Retinal pigment epithelial cell (primary cell): ENCODE results near the gene ADAMTS14.

Source experiments
- DNase-seq: peaks from one replicate; pipeline ENCODE4 v3.0.0-alpha.2; 2010; ENCODE audit warnings: low read depth
- H3K4me3 ChIP-seq: 2 replicates; pipeline ENCODE4 v1.5.1; 2011; ENCODE audit warnings: mild to moderate bottlenecking, low read length, control low read depth, moderate library complexity
- TF ChIP-seq, protein P1 (sequence below): conservative IDR thresholded peaks from 2 replicates; pipeline ENCODE4 v1.5.1; 2011; ENCODE audit warnings: low read depth, low read length, control low read depth, inconsistent platforms

ADAMTS14 gene

DNA sequence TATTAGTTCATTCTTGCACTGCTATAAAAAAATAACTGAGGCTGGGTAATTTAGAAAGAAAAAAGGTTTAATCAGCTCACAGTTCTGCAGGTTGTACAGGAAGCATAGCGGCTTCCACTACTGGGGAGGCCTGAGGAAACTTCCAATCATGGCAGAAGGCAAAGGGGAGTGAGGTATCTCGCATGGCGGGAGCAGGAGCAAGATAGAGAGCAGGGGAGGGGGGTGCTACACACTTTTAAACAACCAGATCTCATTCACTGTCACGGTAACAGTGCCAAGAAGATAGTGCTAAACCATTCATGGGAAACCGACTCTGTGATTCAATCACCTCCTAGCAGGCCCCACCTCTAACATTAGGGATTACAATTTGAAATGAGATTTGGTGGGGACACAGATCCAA lies 11.6 kb downstream of the ADAMTS14 start:
- no peak overlapping the region for H3K4me3 ChIP-seq
- no peak for DNase-seq
- TF ChIP-seq, protein P1, sequence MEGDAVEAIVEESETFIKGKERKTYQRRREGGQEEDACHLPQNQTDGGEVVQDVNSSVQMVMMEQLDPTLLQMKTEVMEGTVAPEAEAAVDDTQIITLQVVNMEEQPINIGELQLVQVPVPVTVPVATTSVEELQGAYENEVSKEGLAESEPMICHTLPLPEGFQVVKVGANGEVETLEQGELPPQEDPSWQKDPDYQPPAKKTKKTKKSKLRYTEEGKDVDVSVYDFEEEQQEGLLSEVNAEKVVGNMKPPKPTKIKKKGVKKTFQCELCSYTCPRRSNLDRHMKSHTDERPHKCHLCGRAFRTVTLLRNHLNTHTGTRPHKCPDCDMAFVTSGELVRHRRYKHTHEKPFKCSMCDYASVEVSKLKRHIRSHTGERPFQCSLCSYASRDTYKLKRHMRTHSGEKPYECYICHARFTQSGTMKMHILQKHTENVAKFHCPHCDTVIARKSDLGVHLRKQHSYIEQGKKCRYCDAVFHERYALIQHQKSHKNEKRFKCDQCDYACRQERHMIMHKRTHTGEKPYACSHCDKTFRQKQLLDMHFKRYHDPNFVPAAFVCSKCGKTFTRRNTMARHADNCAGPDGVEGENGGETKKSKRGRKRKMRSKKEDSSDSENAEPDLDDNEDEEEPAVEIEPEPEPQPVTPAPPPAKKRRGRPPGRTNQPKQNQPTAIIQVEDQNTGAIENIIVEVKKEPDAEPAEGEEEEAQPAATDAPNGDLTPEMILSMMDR = no peak

DNA sequence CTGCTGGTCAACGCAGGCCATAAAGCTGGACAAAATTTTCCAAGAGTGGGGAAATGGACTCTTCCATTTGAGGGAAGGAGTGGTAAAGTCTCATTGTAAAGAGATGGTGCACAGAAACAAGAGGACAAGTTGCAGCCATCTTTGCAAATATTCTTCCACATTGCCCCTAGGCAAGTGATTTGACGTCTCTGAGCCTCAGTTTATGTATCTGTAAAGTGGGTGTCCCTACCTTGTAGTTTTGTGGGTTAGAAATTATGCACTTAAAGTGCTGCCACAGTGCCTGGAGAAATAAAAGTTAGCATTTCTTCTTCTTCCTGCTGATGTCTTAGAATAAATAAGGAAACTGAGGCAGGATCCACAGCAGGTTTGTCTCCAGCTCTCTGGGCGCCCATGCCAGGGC lies 12.1 kb downstream of the ADAMTS14 start:
- TF ChIP-seq, protein P1 = no peak
- no peak overlapping the region for H3K4me3 ChIP-seq
- DNase-seq = no peak

DNA sequence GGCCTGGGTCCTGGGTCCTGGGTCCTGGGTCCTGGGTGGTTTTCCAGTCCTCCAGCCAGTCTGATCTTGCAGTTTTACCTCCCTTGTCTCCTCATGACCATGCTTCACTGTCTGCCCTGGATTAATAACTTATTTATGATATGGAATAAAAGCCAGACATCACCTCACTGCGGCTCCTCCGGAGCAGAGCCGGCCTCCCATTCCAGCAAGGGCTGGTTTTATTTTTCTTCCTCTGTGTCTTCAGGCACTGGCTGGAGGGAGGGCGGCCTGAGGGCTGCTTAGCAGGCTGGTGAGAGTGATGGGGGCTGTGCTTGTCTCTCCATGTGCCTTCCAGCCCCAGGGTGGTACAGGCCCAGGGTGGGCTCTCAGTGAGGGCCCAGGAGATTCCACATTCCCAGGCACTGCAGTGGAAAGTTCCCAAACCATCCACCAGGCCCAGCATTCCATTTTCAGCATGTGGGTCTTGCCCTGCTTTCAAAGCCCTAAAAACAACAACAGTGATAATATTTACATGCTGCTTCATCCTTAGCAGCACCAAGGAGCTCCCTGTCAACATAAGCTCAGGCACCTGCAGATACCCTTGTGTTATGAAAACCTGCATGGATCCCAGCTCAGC lies 12.6 kb downstream of the ADAMTS14 start:
- H3K4me3 ChIP-seq = no peak overlapping the region
- TF ChIP-seq, protein P1 = no peak
- no peak for DNase-seq

DNA sequence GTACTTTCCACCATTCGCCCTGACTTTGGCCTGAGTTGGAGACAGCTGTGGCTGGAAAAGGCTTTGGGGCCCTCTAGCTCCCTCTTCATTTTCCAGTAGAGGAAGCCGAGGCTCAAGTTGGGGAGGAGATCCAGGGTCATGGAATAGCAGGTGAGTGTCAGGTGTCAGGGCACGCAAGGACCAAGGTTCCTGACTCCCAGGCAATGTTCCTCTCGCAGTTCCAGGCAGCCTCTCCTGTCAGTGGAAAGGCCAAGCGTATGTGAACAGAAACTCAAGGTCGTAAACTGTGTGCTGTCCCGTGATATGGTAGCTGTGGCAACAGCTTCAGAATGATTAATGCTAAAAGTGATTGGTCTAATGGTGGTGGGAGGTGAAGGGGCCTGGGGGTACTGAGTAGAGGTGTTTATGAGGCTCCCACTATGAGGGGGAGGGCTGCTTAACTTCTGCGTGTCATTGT lies 13.2 kb downstream of the ADAMTS14 start:
- no peak for DNase-seq
- H3K4me3 ChIP-seq = no peak overlapping the region
- TF ChIP-seq, protein P1 = no peak

DNA sequence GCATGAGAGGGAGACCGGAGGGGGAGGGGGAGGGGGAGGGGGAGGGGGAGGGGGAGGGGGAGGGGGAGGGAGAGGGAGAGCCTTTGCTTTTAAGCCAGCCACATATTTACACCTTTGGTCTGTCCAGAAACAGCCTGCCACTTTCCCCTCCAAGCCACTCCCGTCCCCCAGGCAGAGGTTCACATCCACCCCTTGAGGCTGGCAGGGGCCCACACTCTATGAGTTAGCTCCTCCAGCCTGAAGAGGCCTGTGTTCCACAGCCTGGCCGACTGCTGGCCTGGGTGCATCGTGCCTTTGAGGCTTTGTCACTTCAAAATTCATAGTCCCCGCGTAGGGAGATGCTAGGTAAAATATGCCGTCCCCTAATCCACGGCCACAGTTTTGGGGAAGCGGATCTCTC lies 16.5 kb downstream of the ADAMTS14 start:
- no peak overlapping the region for H3K4me3 ChIP-seq
- DNase-seq = no peak
- TF ChIP-seq, protein P1 = no peak

DNA sequence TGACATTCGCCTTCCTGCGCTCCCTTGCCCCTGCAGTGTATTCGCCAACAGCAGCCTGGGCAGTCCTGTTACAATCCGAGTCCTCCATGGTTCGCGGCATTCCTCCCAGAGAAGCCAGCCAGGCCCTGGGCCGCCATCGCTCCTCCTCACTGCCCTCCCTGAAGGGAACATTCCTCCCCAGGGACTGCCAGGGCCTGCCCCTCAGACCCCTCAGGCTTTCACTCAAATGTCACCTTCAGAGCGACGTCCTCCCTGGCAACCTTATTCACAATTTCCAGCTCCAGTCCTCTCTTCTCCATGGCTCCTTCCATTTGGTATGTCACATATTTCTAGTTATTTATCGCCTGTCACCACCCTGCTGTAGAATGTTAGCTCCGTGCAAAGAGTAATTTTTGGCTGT lies 17.4 kb downstream of the ADAMTS14 start:
- DNase-seq = no peak
- no peak overlapping the region for H3K4me3 ChIP-seq
- TF ChIP-seq, protein P1 = no peak

DNA sequence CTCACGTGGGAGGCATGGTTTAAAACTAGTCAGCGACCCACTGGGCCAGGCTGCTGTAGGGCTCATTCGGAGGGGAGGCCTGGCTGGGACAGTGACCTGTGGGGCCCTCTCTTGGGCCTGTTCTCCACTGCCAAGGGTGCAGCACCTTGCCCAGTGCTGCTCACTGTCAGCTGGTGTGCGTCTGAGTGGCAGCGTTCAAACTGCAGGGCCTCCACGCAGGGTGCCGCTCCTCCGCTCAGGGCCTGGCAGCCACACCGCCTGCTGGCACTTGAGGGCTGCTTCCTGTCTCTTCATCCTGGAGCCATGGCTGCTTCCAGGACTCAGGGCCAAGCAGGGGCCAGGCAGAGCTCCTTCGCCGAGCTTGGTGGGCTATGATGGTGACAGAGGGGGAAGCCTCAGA lies 18.3 kb downstream of the ADAMTS14 start:
- DNase-seq = no peak
- no peak overlapping the region for H3K4me3 ChIP-seq
- TF ChIP-seq, protein P1 = no peak
